CD4-positive, alpha-beta memory T cell (primary cell): ENCODE data around the gene TMEM183A. TPM values are rescaled to one million over a fixed set of nuclear protein-coding genes. Genes with fewer than 3 reads are reported as not detected.

Experiments
- CTCF ChIA-PET: fragments of 350-600 bp; sonication (Branson Sonifier 250); formaldehyde crosslinking; loops from one replicate; lab custom pipeline; 2021; ENCODE audit warnings: inconsistent platforms; ENCODE audit not compliant: partially characterized antibody; lab: Charles Lee
- POLR2A ChIA-PET: fragments of 350-600 bp; sonication (Branson Sonifier 250); formaldehyde crosslinking; loops from one replicate; lab custom pipeline; 2021; ENCODE audit not compliant: partially characterized antibody; lab: Charles Lee
- DNase-seq, 5 donors: peaks; one replicate each; pipeline versions ENCODE4 v3.0.0 to v3.0.0-alpha.2; 2020 to 2022; ENCODE audit warnings: mixed read lengths in 1 of 5
- H3K27ac ChIP-seq: one replicate; pipeline ENCODE4 v1.7.0; 2013; ENCODE audit warnings: low read depth, low read length
- H3K27me3 ChIP-seq: 2 replicates; pipeline ENCODE4 v1.7.0; 2013; ENCODE audit warnings: mild to moderate bottlenecking, low read length, moderate library complexity; ENCODE audit not compliant: insufficient read depth
- H3K36me3 ChIP-seq: 2 replicates; pipeline ENCODE4 v1.7.0; 2013; ENCODE audit warnings: mild to moderate bottlenecking, low read length, moderate library complexity; ENCODE audit not compliant: insufficient read depth
- H3K4me1 ChIP-seq: 2 replicates; pipeline ENCODE4 v1.7.0; 2013; ENCODE audit warnings: mild to moderate bottlenecking, low read length, moderate library complexity; ENCODE audit not compliant: insufficient read depth
- H3K4me3 ChIP-seq, 2 donors: one replicate each; pipeline ENCODE4 v1.7.0; 2013; ENCODE audit warnings: low read length in 2 of 2, mild to moderate bottlenecking in 1 of 2
- H3K9me3 ChIP-seq, 2 donors: one replicate each; pipeline ENCODE4 v1.7.0; 2013; ENCODE audit warnings: low read length in 2 of 2, control low read depth in 1 of 2; ENCODE audit not compliant: control insufficient read depth in 1 of 2
- H3K27ac Mint-ChIP-seq, 7 donors: one replicate each; pipeline ENCODE4 v1.8.0; 2020 to 2021; ENCODE audit warnings: mixed read lengths in 7 of 7, mild to moderate bottlenecking in 6 of 7, inconsistent platforms in 3 of 7, moderate library complexity in 3 of 7
- H3K27me3 Mint-ChIP-seq, 2 donors: one replicate each; pipeline ENCODE4 v1.8.0; 2020 to 2021; ENCODE audit warnings: mixed read lengths in 2 of 2
- H3K36me3 Mint-ChIP-seq, 2 donors: one replicate each; pipeline ENCODE4 v1.8.0; 2020 to 2021; ENCODE audit warnings: mixed read lengths in 2 of 2, inconsistent platforms in 1 of 2, mild to moderate bottlenecking in 1 of 2
- H3K4me1 Mint-ChIP-seq, 4 donors: one replicate each; pipeline ENCODE4 v1.8.0; 2020 to 2021; ENCODE audit warnings: mixed read lengths in 4 of 4, mild to moderate bottlenecking in 1 of 4
- H3K4me3 Mint-ChIP-seq, 8 donors: one replicate each; pipeline ENCODE4 v1.8.0; 2020 to 2021; ENCODE audit warnings: mixed read lengths in 8 of 8, mild to moderate bottlenecking in 7 of 8, moderate library complexity in 6 of 8, inconsistent platforms in 3 of 8
- H3K9me3 Mint-ChIP-seq, 8 donors: one replicate each; pipeline ENCODE4 v1.8.0; 2020 to 2021; ENCODE audit warnings: mixed read lengths in 8 of 8, mild to moderate bottlenecking in 5 of 8, inconsistent platforms in 3 of 8, moderate library complexity in 1 of 8
- intact Hi-C: fragments of 100-400 bp; cut with micrococcal nuclease; formaldehyde crosslinking; loops from one replicate; pipeline ENCODE4 v1.15.1; 2023
- polyA plus RNA-seq, 2 donors: library from polyadenylated mRNA; unstranded; fragments of 300-500 nt; fragmentation: Illumina TruSeq; gene quantifications; one replicate each; pipeline ENCODE4 v1.2.3, GENCODE V29; 2021
- total RNA-seq, 2 experiments: library from RNA; stranded (reverse); gene quantifications; one replicate each; pipeline ENCODE4 v1.2.3, GENCODE V29; 2021

Gene TMEM183A
- total and polyA plus RNA-seq, 4 experiments from 2014 or later: 53.9 to 71.2 (median 69.8) TPM

GRCh38 chr1:203028067-203028783 lies 21.1 kb downstream of the TMEM183A start:
- CTCF ChIA-PET: interaction anchor here (2.2 kb wide), 1 partner anchor 11 kb away, joined by 13 read pairs; no protein-coding TSS in a partner anchor
- peaks cover 13% of the 10 kb centered on the region for H3K4me1 ChIP-seq
- peaks cover 0 to 2% (median 0%) of the 10 kb centered on the region in 8 donors for H3K9me3 Mint-ChIP-seq
- H3K36me3 Mint-ChIP-seq: peaks cover 0 to 13% of the 10 kb centered on the region in 2 donors
- no peak overlapping the region for H3K4me3 ChIP-seq
- peaks cover 4 to 16% (median 11%) of the 10 kb centered on the region in 4 donors for H3K4me1 Mint-ChIP-seq
- no peaks in the 10 kb centered on the region for H3K27me3 ChIP-seq
- DNase-seq: no peak
- intact Hi-C loops: loop anchor here (5.0 kb wide), 1 partner anchor 61 kb away; the partner anchor contains the start of gene CYB5R1
- no peaks in the 10 kb centered on the region for H3K9me3 ChIP-seq
- H3K27ac Mint-ChIP-seq: peak overlapping the region in 2 of 7 donors; percentile 5 to 50
- POLR2A ChIA-PET: interaction anchor here (1.4 to 4.4 kb wide), 3 partner anchors 9 to 292 kb away, joined by 3 to 49 read pairs (median 3); partner anchors contain the start of gene TMEM183A
- H3K36me3 ChIP-seq: peaks cover 8% of the 10 kb centered on the region
- H3K27me3 Mint-ChIP-seq: peaks cover 0 to 2% of the 10 kb centered on the region in 2 donors
- no peak overlapping the region for H3K27ac ChIP-seq
- peak overlapping the region in 4 of 8 donors; percentile 18 to 82 (median 50) for H3K4me3 Mint-ChIP-seq

- H3K4me3 Mint-ChIP-seq: no peak overlapping the region
Observed at GRCh38 chr1:203028784-203029553, 21.8 kb downstream of the TMEM183A start.

GRCh38 chr1:203031467-203031866 lies 24.3 kb downstream of the TMEM183A start:
- Mint-ChIP-seq H3K4me1 (peaks cover 2 to 9% (median 6%) of the 10 kb centered on the region in 4 donors), H3K4me3 (no peak overlapping the region), H3K36me3 (no peaks in the 10 kb centered on the region), H3K27ac (no peak overlapping the region), H3K27me3 (peaks cover 0 to 2% of the 10 kb centered on the region in 2 donors), H3K9me3 (no peaks in the 10 kb centered on the region)
- ChIA-PET POLR2A (no interaction called here), CTCF (interaction anchor here (2.0 kb wide), 1 partner anchor 8 kb away, joined by 12 read pairs; no protein-coding TSS in a partner anchor)
- H3K27ac ChIP-seq: no peak overlapping the region
- no peaks in the 10 kb centered on the region for H3K9me3 ChIP-seq
- no peaks in the 10 kb centered on the region for H3K36me3 ChIP-seq
- DNase-seq: no peak
- H3K4me1 ChIP-seq: peaks cover 13% of the 10 kb centered on the region
- no peaks in the 10 kb centered on the region for H3K27me3 ChIP-seq
- H3K4me3 ChIP-seq: no peak overlapping the region
- intact Hi-C loops: no loop called here

More at GRCh38 chr1:203028784-203029553, 21.8 kb downstream of the TMEM183A start:
- Mint-ChIP-seq H3K4me1 (peaks cover 4 to 16% (median 11%) of the 10 kb centered on the region in 4 donors), H3K27ac (no peak overlapping the region), H3K27me3 (peaks cover 0 to 2% of the 10 kb centered on the region in 2 donors), H3K9me3 (peaks cover 0 to 2% (median 0%) of the 10 kb centered on the region in 8 donors), H3K36me3 (peaks cover 0 to 9% of the 10 kb centered on the region in 2 donors)
- Histone ChIP-seq H3K36me3 (peaks cover 2% of the 10 kb centered on the region), H3K9me3 (no peaks in the 10 kb centered on the region), H3K4me3 (no peak overlapping the region), H3K4me1 (peaks cover 13% of the 10 kb centered on the region), H3K27ac (no peak overlapping the region), H3K27me3 (no peaks in the 10 kb centered on the region)
- intact Hi-C loops: loop anchor here (5.0 kb wide), 1 partner anchor 62 kb away; the partner anchor contains the start of gene CYB5R1
- DNase-seq: no peak
- ChIA-PET POLR2A (interaction anchor here (1.4 kb wide), 1 partner anchor 8 kb away, joined by 3 read pairs; no protein-coding TSS in a partner anchor), CTCF (interaction anchor here (2.2 kb wide), 1 partner anchor 11 kb away, joined by 13 read pairs; no protein-coding TSS in a partner anchor)

GRCh38 chr1:203033287-203033686 lies 26.1 kb downstream of the TMEM183A start:
- intact Hi-C loops: no loop called here
- no peaks in the 10 kb centered on the region for H3K4me1 Mint-ChIP-seq
- no peaks in the 10 kb centered on the region for H3K36me3 Mint-ChIP-seq
- no peaks in the 10 kb centered on the region for H3K4me1 ChIP-seq
- no peak for DNase-seq
- no peak overlapping the region for H3K4me3 Mint-ChIP-seq
- POLR2A ChIA-PET: no interaction called here
- H3K27me3 Mint-ChIP-seq: peaks cover 0 to 6% of the 10 kb centered on the region in 2 donors
- H3K27ac ChIP-seq: no peak overlapping the region
- H3K9me3 Mint-ChIP-seq: no peaks in the 10 kb centered on the region
- no peaks in the 10 kb centered on the region for H3K9me3 ChIP-seq
- no peaks in the 10 kb centered on the region for H3K36me3 ChIP-seq
- H3K27ac Mint-ChIP-seq: no peak overlapping the region
- H3K27me3 ChIP-seq: no peaks in the 10 kb centered on the region
- CTCF ChIA-PET: interaction anchor here (1.3 kb wide), 1 partner anchor 10 kb away, joined by 4 read pairs; no protein-coding TSS in a partner anchor
- H3K4me3 ChIP-seq: no peak overlapping the region

- H3K4me1 Mint-ChIP-seq: no peaks in the 10 kb centered on the region
- no peaks in the 10 kb centered on the region for H3K36me3 Mint-ChIP-seq
- intact Hi-C loops: no loop called here
- DNase-seq: no peak
- Histone ChIP-seq H3K36me3 (no peaks in the 10 kb centered on the region), H3K27ac (no peak overlapping the region), H3K4me3 (no peak overlapping the region), H3K4me1 (no peaks in the 10 kb centered on the region), H3K27me3 (no peaks in the 10 kb centered on the region), H3K9me3 (no peaks in the 10 kb centered on the region)
- peaks cover 0 to 5% of the 10 kb centered on the region in 2 donors for H3K27me3 Mint-ChIP-seq
- ChIA-PET POLR2A (no interaction called here), CTCF (interaction anchor here (0.7 to 1.4 kb wide), 4 partner anchors 9 to 235 kb away, joined by 3 to 5 read pairs (median 4); no protein-coding TSS in a partner anchor)
- no peaks in the 10 kb centered on the region for H3K9me3 Mint-ChIP-seq
- H3K4me3 Mint-ChIP-seq: no peak overlapping the region
- no peak overlapping the region for H3K27ac Mint-ChIP-seq
Observed at GRCh38 chr1:203033917-203034316, 26.7 kb downstream of the TMEM183A start.

GRCh38 chr1:203034422-203035110 lies 27.4 kb downstream of the TMEM183A start:
- Histone ChIP-seq H3K9me3 (no peaks in the 10 kb centered on the region), H3K36me3 (no peaks in the 10 kb centered on the region), H3K27ac (no peak overlapping the region), H3K27me3 (no peaks in the 10 kb centered on the region), H3K4me3 (no peak overlapping the region), H3K4me1 (no peaks in the 10 kb centered on the region)
- intact Hi-C loops: no loop called here
- Mint-ChIP-seq H3K27ac (no peak overlapping the region), H3K4me1 (peaks cover 2 to 6% (median 4%) of the 10 kb centered on the region in 4 donors), H3K36me3 (no peaks in the 10 kb centered on the region), H3K4me3 (no peak overlapping the region), H3K9me3 (no peaks in the 10 kb centered on the region), H3K27me3 (peaks cover 3 to 8% of the 10 kb centered on the region in 2 donors)
- ChIA-PET CTCF (interaction anchor here (0.6 to 1.4 kb wide), 6 partner anchors 9 to 589 kb away, joined by 3 to 5 read pairs (median 3); no protein-coding TSS in a partner anchor), POLR2A (interaction anchor here (1.4 kb wide), 1 partner anchor 17 kb away, joined by 3 read pairs; no protein-coding TSS in a partner anchor)
- DNase-seq: no peak
